Trophoblast cell (in vitro differentiated cells and primary cell): ENCODE data around the gene CHKA.

Experiments used
- DNase-seq, 2 donors: peaks; one replicate each; pipeline ENCODE4 v3.0.0-alpha.2; 2016
- H2AFZ ChIP-seq: 2 replicates; pipeline ENCODE4 v1.6.1; 2013; ENCODE audit warnings: low read length, moderate library complexity, mild to moderate bottlenecking; ENCODE audit not compliant: insufficient read depth, poor library complexity
- H2AK5ac ChIP-seq: 2 replicates; pipeline ENCODE4 v1.6.1; 2013; ENCODE audit warnings: mild to moderate bottlenecking, low read length
- H2BK120ac ChIP-seq: 2 replicates; pipeline ENCODE4 v1.6.1; 2013; ENCODE audit warnings: low read length, mild to moderate bottlenecking, moderate library complexity; ENCODE audit not compliant: insufficient read depth, poor library complexity
- H2BK12ac ChIP-seq: 2 replicates; pipeline ENCODE4 v1.6.1; 2013; ENCODE audit warnings: mild to moderate bottlenecking, low read length, moderate library complexity
- H2BK5ac ChIP-seq: 2 replicates; pipeline ENCODE4 v1.6.1; 2013; ENCODE audit warnings: low read length, low read depth, moderate library complexity, mild to moderate bottlenecking; ENCODE audit not compliant: poor library complexity
- H3K14ac ChIP-seq: 2 replicates; pipeline ENCODE4 v1.6.1; 2013; ENCODE audit warnings: mild to moderate bottlenecking, low read length
- H3K18ac ChIP-seq: 2 replicates; pipeline ENCODE4 v1.6.1; 2013; ENCODE audit warnings: mild to moderate bottlenecking, low read length
- H3K23ac ChIP-seq: 2 replicates; pipeline ENCODE4 v1.6.1; 2013; ENCODE audit warnings: low read length
- H3K27ac ChIP-seq: 2 replicates; pipeline ENCODE4 v1.5.1; 2013; ENCODE audit warnings: low read depth, mild to moderate bottlenecking, inconsistent platforms, low read length, moderate library complexity
- H3K27me3 ChIP-seq: 2 replicates; pipeline ENCODE4 v1.6.1; 2013; ENCODE audit warnings: inconsistent platforms, mild to moderate bottlenecking, low read length, moderate library complexity; ENCODE audit not compliant: insufficient read depth
- H3K36me3 ChIP-seq, 2 experiments: 1 replicate in 1 of 2; 2 replicates in 1 of 2; pipeline ENCODE4 v1.6.1; 2013; ENCODE audit warnings: low read length in 2 of 2, mild to moderate bottlenecking in 2 of 2, moderate library complexity in 1 of 2; ENCODE audit not compliant: insufficient read depth in 2 of 2, control insufficient read depth in 1 of 2
- H3K4ac ChIP-seq: 2 replicates; pipeline ENCODE4 v1.6.1; 2013; ENCODE audit warnings: low read depth, mild to moderate bottlenecking, low read length, moderate library complexity
- H3K4me1 ChIP-seq, 2 experiments: 1 replicate in 1 of 2; 2 replicates in 1 of 2; pipeline ENCODE4 v1.6.1; 2013; ENCODE audit warnings: low read length in 2 of 2, mild to moderate bottlenecking in 2 of 2, moderate library complexity in 1 of 2; ENCODE audit not compliant: insufficient read depth in 2 of 2, control insufficient read depth in 1 of 2
- H3K4me2 ChIP-seq: 2 replicates; pipeline ENCODE4 v1.6.1; 2013; ENCODE audit warnings: inconsistent platforms, mild to moderate bottlenecking, low read length, moderate library complexity
- H3K4me3 ChIP-seq: 2 replicates; pipeline ENCODE4 v1.5.1; 2013; ENCODE audit warnings: mild to moderate bottlenecking, low read depth, low read length, inconsistent platforms
- H3K79me1 ChIP-seq: one replicate; pipeline ENCODE4 v1.6.1; 2013; ENCODE audit warnings: low read length
- H3K79me2 ChIP-seq: 2 replicates; pipeline ENCODE4 v1.6.1; 2013; ENCODE audit warnings: low read length, mild to moderate bottlenecking; ENCODE audit not compliant: control insufficient read depth, insufficient read depth, poor library complexity
- H3K9ac ChIP-seq: 2 replicates; pipeline ENCODE4 v1.6.1; 2013; ENCODE audit warnings: mild to moderate bottlenecking, low read length
- H3K9me3 ChIP-seq: 2 replicates; pipeline ENCODE4 v1.6.1; 2013; ENCODE audit warnings: low read depth, mild to moderate bottlenecking, control low read depth, inconsistent platforms, low read length; ENCODE audit not compliant: insufficient read depth
- H4K12ac ChIP-seq: 2 replicates; pipeline ENCODE4 v1.6.1; 2013; ENCODE audit warnings: low read depth, mild to moderate bottlenecking, low read length, moderate library complexity
- H4K8ac ChIP-seq: 2 replicates; pipeline ENCODE4 v1.6.1; 2013; ENCODE audit warnings: low read depth, mild to moderate bottlenecking, low read length, moderate library complexity
- H4K91ac ChIP-seq: one replicate; pipeline ENCODE4 v1.6.1; 2013; ENCODE audit warnings: low read depth, mild to moderate bottlenecking, low read length, moderate library complexity
- WGBS: extraction: QIAGEN DNeasy Blood & Tissue Kit; methylation state at CpG from one replicate; pipeline ENCODE4 v1.1.7; 2013; ENCODE audit warnings: missing lambda C conversion rate; ENCODE audit not compliant: insufficient read length, insufficient coverage; ENCODE audit errors: extremely low coverage; 5-methylcytosine and 5-hydroxymethylcytosine counted together

Gene CHKA

GRCh38 chr11:68039526-68040086 is 81.6 kb downstream of the CHKA start:
- Histone ChIP-seq H3K27me3 (no peaks in the 10 kb centered on the region), H3K9me3 (no peaks in the 10 kb centered on the region), H3K4me3 (no peak overlapping the region), H2BK5ac (no peak overlapping the region), H3K14ac (no peak overlapping the region), H4K8ac (peak overlapping the region; percentile 32), H2BK120ac (peak overlapping the region; percentile 8), H3K36me3 (peaks cover 29 to 33% of the 10 kb centered on the region in 2 experiments), H4K12ac (no peak overlapping the region), H3K4me2 (peak overlapping the region; percentile 68), H3K27ac (peak overlapping the region; percentile 65), H3K18ac (peak overlapping the region; percentile 9), H4K91ac (peak overlapping the region; percentile 87), H2BK12ac (no peak overlapping the region), H2AFZ (no peak overlapping the region), H3K79me2 (peaks cover 4% of the 10 kb centered on the region), H3K4me1 (peaks cover 18 to 21% of the 10 kb centered on the region in 2 experiments), H3K23ac (no peak overlapping the region), H3K4ac (no peak overlapping the region), H2AK5ac (peak overlapping the region; percentile 21), H3K79me1 (peaks cover 17% of the 10 kb centered on the region), H3K9ac (no peak overlapping the region)
- no peak for DNase-seq
- WGBS, result no CpG with 5 or more reads among the region's 10 CpGs

- DNase-seq, result peak; percentile 90 to 92
- Histone ChIP-seq H2BK5ac (peak within 1 kb of the TSS; percentile 63), H2BK12ac (peak within 1 kb of the TSS; percentile 21), H3K79me1 (peaks cover 17% of the 10 kb centered on the region), H3K4me2 (peak within 1 kb of the TSS; percentile 68), H4K12ac (peak within 1 kb of the TSS; percentile 83), H3K4ac (peak within 1 kb of the TSS; percentile 35), H3K27me3 (no peaks in the 10 kb centered on the region), H4K91ac (peak within 1 kb of the TSS; percentile 87), H3K9ac (peak within 1 kb of the TSS; percentile 81), H2AFZ (peak within 1 kb of the TSS; percentile 59), H3K9me3 (no peaks in the 10 kb centered on the region), H3K4me3 (peak within 1 kb of the TSS; percentile 69), H3K36me3 (peaks cover 27 to 30% of the 10 kb centered on the region in 2 experiments), H2AK5ac (peak within 1 kb of the TSS; percentile 75), H3K18ac (peak within 1 kb of the TSS; percentile 79), H2BK120ac (peak within 1 kb of the TSS; percentile 47), H3K27ac (peak within 1 kb of the TSS; percentile 65), H3K4me1 (peaks cover 18 to 21% of the 10 kb centered on the region in 2 experiments), H3K14ac (peak within 1 kb of the TSS; percentile 78), H3K23ac (no peak within 1 kb of the TSS), H4K8ac (peak within 1 kb of the TSS; percentile 95), H3K79me2 (peaks cover 4% of the 10 kb centered on the region)
- no CpG with 5 or more reads among the region's 51 CpGs for WGBS
These were observed 82.3 kb downstream of the CHKA start, which contains the start of gene TCIRG1 for GRCh38 chr11:68038718-68039525. Gene TCIRG1 (plus strand): TSS chr11:68039025. CDS start chr11:68041272, 2,247 bp downstream.

GRCh38 chr11:68038226-68038717 is 82.9 kb downstream of the CHKA start:
- peak overlapping the region; percentile 47 for H2BK120ac ChIP-seq
- no peaks in the 10 kb centered on the region for H3K9me3 ChIP-seq
- no peak overlapping the region for H3K23ac ChIP-seq
- H2AK5ac ChIP-seq, result peak overlapping the region; percentile 75
- H3K27ac ChIP-seq, result peak overlapping the region; percentile 58
- peak overlapping the region; percentile 81 for H3K9ac ChIP-seq
- peak overlapping the region; percentile 68 for H3K4me2 ChIP-seq
- H3K79me2 ChIP-seq, result peaks cover 4% of the 10 kb centered on the region
- peak overlapping the region; percentile 63 for H2BK5ac ChIP-seq
- peak overlapping the region; percentile 21 for H2BK12ac ChIP-seq
- no peaks in the 10 kb centered on the region for H3K27me3 ChIP-seq
- peak; percentile 76 for DNase-seq
- H3K4me3 ChIP-seq, result no peak overlapping the region
- peaks cover 17% of the 10 kb centered on the region for H3K79me1 ChIP-seq
- H4K12ac ChIP-seq, result peak overlapping the region; percentile 83
- H2AFZ ChIP-seq, result peak overlapping the region; percentile 59
- no CpG with 5 or more reads among the region's 13 CpGs for WGBS
- H3K18ac ChIP-seq, result peak overlapping the region; percentile 60
- peak overlapping the region; percentile 24 for H3K4ac ChIP-seq
- peak overlapping the region; percentile 78 for H4K91ac ChIP-seq
- peak overlapping the region; percentile 95 for H4K8ac ChIP-seq
- peak overlapping the region; percentile 78 for H3K14ac ChIP-seq
- H3K36me3 ChIP-seq, result peaks cover 30 to 32% of the 10 kb centered on the region in 2 experiments
- peaks cover 18 to 21% of the 10 kb centered on the region in 2 experiments for H3K4me1 ChIP-seq

GRCh38 chr11:68037411-68038225 is 83.6 kb downstream of the CHKA start:
- no peaks in the 10 kb centered on the region for H3K9me3 ChIP-seq
- H3K14ac ChIP-seq, result no peak overlapping the region
- no peak overlapping the region for H4K12ac ChIP-seq
- H3K27ac ChIP-seq, result no peak overlapping the region
- H2BK120ac ChIP-seq, result no peak overlapping the region
- no peak overlapping the region for H3K18ac ChIP-seq
- H3K27me3 ChIP-seq, result no peaks in the 10 kb centered on the region
- no peak overlapping the region for H2BK5ac ChIP-seq
- peak overlapping the region; percentile 75 for H2AK5ac ChIP-seq
- no peak for DNase-seq
- no peak overlapping the region for H2AFZ ChIP-seq
- H4K8ac ChIP-seq, result peak overlapping the region; percentile 95
- H3K4me3 ChIP-seq, result no peak overlapping the region
- H4K91ac ChIP-seq, result peak overlapping the region; percentile 78
- no peak overlapping the region for H2BK12ac ChIP-seq
- no CpG with 5 or more reads among the region's 20 CpGs for WGBS
- H3K4ac ChIP-seq, result no peak overlapping the region
- peaks cover 30 to 35% of the 10 kb centered on the region in 2 experiments for H3K36me3 ChIP-seq
- H3K4me2 ChIP-seq, result no peak overlapping the region
- peaks cover 17% of the 10 kb centered on the region for H3K79me1 ChIP-seq
- peaks cover 4% of the 10 kb centered on the region for H3K79me2 ChIP-seq
- no peak overlapping the region for H3K23ac ChIP-seq
- H3K4me1 ChIP-seq, result peaks cover 18 to 21% of the 10 kb centered on the region in 2 experiments
- H3K9ac ChIP-seq, result no peak overlapping the region
